Gastrocnemius medialis (tissue), 4 donors: Measurements from ENCODE around the gene ZNF865. TPM values are rescaled to one million over a fixed set of nuclear protein-coding genes. Genes with fewer than 3 reads are reported as not detected.

ENCODE experiments used
- ATAC-seq, 2 donors: fragments of 150-250 bp; one replicate each; pipeline ENCODE4 v1.9.1; 2016
- DNase-seq, 2 donors: peaks; one replicate each; pipeline ENCODE4 v3.0.0-alpha.2; 2019
- H3K27ac ChIP-seq, 4 donors: fragments of 200-600 bp; sonication (generic); 1 replicate in 1 of 4; 2 replicates in 3 of 4; pipeline ENCODE4 v1.5.1; 2016 to 2018; ENCODE audit warnings: mild to moderate bottlenecking in 2 of 4, moderate library complexity in 1 of 4
- H3K27me3 ChIP-seq, 3 donors: fragments of 200-600 bp; sonication (generic) in 2 of 3; 1 replicate in 1 of 3; 2 replicates in 2 of 3; pipeline versions ENCODE4 v1.5.1 to v1.6.0; 2016 to 2019; ENCODE audit warnings: mild to moderate bottlenecking in 1 of 3, moderate library complexity in 1 of 3
- H3K36me3 ChIP-seq, 2 donors: fragments of 200-600 bp; sonication (generic) in 1 of 2; one replicate each; pipeline ENCODE4 v1.5.1; 2017 to 2018
- H3K4me1 ChIP-seq, 2 donors: fragments of 200-600 bp; sonication (generic) in 1 of 2; one replicate each; pipeline ENCODE4 v1.5.1; 2016 to 2017; ENCODE audit warnings: mild to moderate bottlenecking in 2 of 2
- H3K4me3 ChIP-seq, 4 donors: fragments of 200-600 bp; sonication (generic) in 3 of 4; 1 replicate in 1 of 4; 2 replicates in 3 of 4; pipeline ENCODE4 v1.5.1; 2016 to 2019; ENCODE audit warnings: mild to moderate bottlenecking in 2 of 4
- H3K9me3 ChIP-seq, 3 donors: fragments of 200-600 bp; sonication (generic) in 2 of 3; 1 replicate in 1 of 3; 2 replicates in 2 of 3; pipeline ENCODE4 v1.5.1; 2016 to 2019
- POLR2A ChIP-seq, 2 donors: fragments of 450-650 bp; IDR thresholded peaks; one replicate each; pipeline ENCODE4 v1.6.1; 2017; ENCODE audit warnings: antibody characterized with exemption in 2 of 2, mild to moderate bottlenecking in 2 of 2, moderate library complexity in 2 of 2
- in situ Hi-C, 4 donors: fragments of 200-750 bp; cut with MboI; loops; one replicate each; pipeline versions ENCODE4 v1.15.0 to v1.8.0; 2017; ENCODE audit warnings: low sequenced_read_pairs in 4 of 4
- intact Hi-C: fragments of 100-400 bp; cut with DNase I; formaldehyde crosslinking; loops from one replicate; pipeline ENCODE4 v1.15.1; 2023; ENCODE audit warnings: low total_unique reads
- total RNA-seq, 4 donors: library from RNA; depleted of rRNA; stranded (reverse); fragments of >200 nt; gene quantifications; one replicate each; pipeline versions ENCODE4 v1.1.0 to v1.2.3, GENCODE V29; 2016
- TF ChIP-seq, protein P1 (sequence below), 5 experiments: fragments of 450-650 bp in 3 of 5; fragments of 200-600 bp in 2 of 5; sonication (generic) in 2 of 5; IDR thresholded peaks in 4 of 5; conservative IDR thresholded peaks in 1 of 5; 1 replicate in 4 of 5; 2 replicates in 1 of 5; pipeline ENCODE4 v1.5.1; 2016 to 2019; ENCODE audit warnings: antibody characterized with exemption in 5 of 5, mild to moderate bottlenecking in 3 of 5, moderate library complexity in 3 of 5

ZNF865 gene
- total RNA-seq, 4 donors from 2014 or later: 10.3 to 23.4 (median 15.2) TPM

- Histone ChIP-seq H3K27ac (no peak overlapping the region), H3K9me3 (no peaks in the 10 kb centered on the region), H3K27me3 (no peaks in the 10 kb centered on the region), H3K4me3 (no peak overlapping the region), H3K4me1 (peaks cover 36 to 41% of the 10 kb centered on the region in 2 donors), H3K36me3 (peaks cover 0 to 38% of the 10 kb centered on the region in 2 donors)
- DNase-seq (no peak), ATAC-seq (no peak)
- no peak for TF ChIP-seq POLR2A (IDR thresholded peaks at IDR 0.05)
- TF ChIP-seq, protein P1, sequence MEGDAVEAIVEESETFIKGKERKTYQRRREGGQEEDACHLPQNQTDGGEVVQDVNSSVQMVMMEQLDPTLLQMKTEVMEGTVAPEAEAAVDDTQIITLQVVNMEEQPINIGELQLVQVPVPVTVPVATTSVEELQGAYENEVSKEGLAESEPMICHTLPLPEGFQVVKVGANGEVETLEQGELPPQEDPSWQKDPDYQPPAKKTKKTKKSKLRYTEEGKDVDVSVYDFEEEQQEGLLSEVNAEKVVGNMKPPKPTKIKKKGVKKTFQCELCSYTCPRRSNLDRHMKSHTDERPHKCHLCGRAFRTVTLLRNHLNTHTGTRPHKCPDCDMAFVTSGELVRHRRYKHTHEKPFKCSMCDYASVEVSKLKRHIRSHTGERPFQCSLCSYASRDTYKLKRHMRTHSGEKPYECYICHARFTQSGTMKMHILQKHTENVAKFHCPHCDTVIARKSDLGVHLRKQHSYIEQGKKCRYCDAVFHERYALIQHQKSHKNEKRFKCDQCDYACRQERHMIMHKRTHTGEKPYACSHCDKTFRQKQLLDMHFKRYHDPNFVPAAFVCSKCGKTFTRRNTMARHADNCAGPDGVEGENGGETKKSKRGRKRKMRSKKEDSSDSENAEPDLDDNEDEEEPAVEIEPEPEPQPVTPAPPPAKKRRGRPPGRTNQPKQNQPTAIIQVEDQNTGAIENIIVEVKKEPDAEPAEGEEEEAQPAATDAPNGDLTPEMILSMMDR (IDR thresholded peaks at IDR 0.05 in 4 of 5, conservative IDR thresholded peaks at IDR 0.05 in 1 of 5): no peak
- in situ Hi-C loops: no loop called here
- intact Hi-C loops: no loop called here
Measured at GRCh38 chr19:55658846-55659459, 53.5 kb downstream of the ZNF865 start.

- Histone ChIP-seq H3K27ac (no peak overlapping the region), H3K9me3 (no peaks in the 10 kb centered on the region), H3K4me1 (peaks cover 36 to 41% of the 10 kb centered on the region in 2 donors), H3K36me3 (peaks cover 0 to 46% of the 10 kb centered on the region in 2 donors), H3K27me3 (no peaks in the 10 kb centered on the region), H3K4me3 (no peak overlapping the region)
- ATAC-seq (no peak), DNase-seq (no peak)
- in situ Hi-C loops (loop anchor here in 1 of 4 donors (10.0 kb wide), 1 partner anchor 285 kb away; the partner anchor contains the start of genes IL11 and TMEM190), intact Hi-C loops (no loop called here)
- no peak for TF ChIP-seq POLR2A (IDR thresholded peaks at IDR 0.05)
- TF ChIP-seq, protein P1 (IDR thresholded peaks at IDR 0.05 in 4 of 5, conservative IDR thresholded peaks at IDR 0.05 in 1 of 5): no peak
Measured at GRCh38 chr19:55659822-55660221, 54.4 kb downstream of the ZNF865 start.

- intact Hi-C loops: no loop called here
- no peak for TF ChIP-seq POLR2A (IDR thresholded peaks at IDR 0.05)
- TF ChIP-seq, protein P1 (IDR thresholded peaks at IDR 0.05 in 4 of 5, conservative IDR thresholded peaks at IDR 0.05 in 1 of 5): no peak
- H3K4me3 ChIP-seq: no peak overlapping the region
- H3K9me3 ChIP-seq: no peaks in the 10 kb centered on the region
- H3K36me3 ChIP-seq: peaks cover 0 to 48% of the 10 kb centered on the region in 2 donors
- DNase-seq (no peak), ATAC-seq (no peak)
- no peak overlapping the region for H3K27ac ChIP-seq
- peaks cover 36 to 41% of the 10 kb centered on the region in 2 donors for H3K4me1 ChIP-seq
- in situ Hi-C loops: loop anchor here in 1 of 4 donors (10.0 kb wide), 1 partner anchor 286 kb away; the partner anchor contains the start of genes IL11 and TMEM190
- H3K27me3 ChIP-seq: no peaks in the 10 kb centered on the region
Measured at GRCh38 chr19:55660404-55660803, 55.0 kb downstream of the ZNF865 start.

DNA sequence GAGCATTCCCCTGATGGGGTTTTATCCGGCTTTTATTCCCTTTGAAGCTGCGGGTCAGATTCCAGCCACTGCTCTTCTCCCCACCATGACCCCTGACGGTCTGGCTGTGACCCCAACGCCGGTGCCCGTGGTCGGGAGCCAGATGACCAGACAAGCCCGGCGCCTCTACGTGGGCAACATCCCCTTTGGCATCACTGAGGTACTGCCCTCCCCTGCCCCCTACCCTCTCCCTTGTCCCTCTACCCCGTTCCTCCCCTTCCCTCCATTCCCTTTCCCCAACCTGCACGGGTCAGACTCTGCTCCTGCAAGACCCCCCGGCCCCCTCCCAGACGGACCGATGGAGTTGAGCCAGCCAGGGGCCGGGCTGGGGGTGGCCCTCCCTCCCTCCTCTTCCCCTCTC lies 55.5 kb downstream of the ZNF865 start:
- in situ Hi-C loops: loop anchor here in 1 of 4 donors (10.0 kb wide), 1 partner anchor 286 kb away; the partner anchor contains the start of genes IL11 and TMEM190
- H3K27ac ChIP-seq: no peak overlapping the region
- H3K9me3 ChIP-seq: no peaks in the 10 kb centered on the region
- intact Hi-C loops: no loop called here
- TF ChIP-seq, protein P1 (IDR thresholded peaks at IDR 0.05 in 4 of 5, conservative IDR thresholded peaks at IDR 0.05 in 1 of 5): no peak
- no peak for TF ChIP-seq POLR2A (IDR thresholded peaks at IDR 0.05)
- no peak for ATAC-seq
- DNase-seq: no peak
- H3K27me3 ChIP-seq: no peaks in the 10 kb centered on the region
- H3K4me3 ChIP-seq: no peak overlapping the region
- peaks cover 0 to 52% of the 10 kb centered on the region in 2 donors for H3K36me3 ChIP-seq
- peaks cover 33 to 36% of the 10 kb centered on the region in 2 donors for H3K4me1 ChIP-seq
